CD4-positive, alpha-beta T cell treated with Interleukin-12 subunit alpha and Interleukin-12 subunit beta, for 1 hour (primary cell): ENCODE measurements around the gene SPARCL1.
"Not testable (repeated sequence)": the region's sequence is repeated elsewhere in the genome, so short reads cannot be mapped to it uniquely, and the experiment has no call there.

Source experiments
- DNase-seq: peaks from one replicate; pipeline ENCODE4 v3.0.0-alpha.2; 2020

SPARCL1 gene

GRCh38 chr4:87499403-87500091, 29.6 kb downstream of the SPARCL1 start:
- DNase-seq, result no peak

- DNase-seq, result no peak
Observed at GRCh38 chr4:87498446-87498900, 30.7 kb downstream of the SPARCL1 start.

- no peak for DNase-seq
Observed at GRCh38 chr4:87497578-87497977, 31.6 kb downstream of the SPARCL1 start.

- peak; percentile 5 for DNase-seq
Observed at GRCh38 chr4:87497159-87497558, 32.0 kb downstream of the SPARCL1 start.

DNA sequence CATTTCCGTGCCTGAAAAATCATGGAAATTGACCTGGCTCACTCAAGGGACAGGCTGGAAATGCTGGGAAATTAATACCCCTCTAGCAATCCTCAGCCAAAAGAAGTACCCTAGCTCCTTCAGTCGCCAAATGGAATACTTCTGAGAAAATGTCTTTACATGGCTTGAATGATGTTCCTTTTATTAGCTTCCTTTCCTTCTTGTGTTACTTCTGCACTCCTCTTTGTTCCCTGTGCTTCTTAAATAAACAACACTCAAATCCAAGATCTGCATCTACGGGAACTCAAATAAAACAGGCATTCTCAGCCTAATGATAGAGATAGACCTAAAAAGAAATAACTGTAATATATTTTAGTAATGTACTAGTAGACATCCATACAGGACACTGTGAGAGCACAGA, 36.1 kb downstream of the SPARCL1 start:
- no peak for DNase-seq

DNA sequence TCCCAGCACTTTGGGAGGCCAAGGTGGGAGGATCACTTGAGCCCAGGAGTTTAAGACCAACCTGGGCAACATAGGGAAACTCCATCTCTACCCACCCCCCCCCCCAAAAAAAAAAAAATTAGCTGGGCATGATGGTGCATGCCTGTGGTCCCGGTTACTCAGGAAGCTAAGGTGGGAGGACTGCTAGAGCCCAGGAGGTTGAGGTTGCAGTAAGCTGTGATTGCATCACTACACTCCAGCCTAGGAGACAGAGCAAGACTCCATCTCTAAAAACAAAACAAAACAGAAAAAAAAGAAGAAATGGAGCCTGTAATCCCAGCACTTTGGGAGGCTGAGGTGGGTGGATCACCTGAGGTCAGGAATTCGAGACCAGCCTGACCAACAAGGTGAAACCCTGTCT, 37.3 kb downstream of the SPARCL1 start:
- DNase-seq, result not testable (repeated sequence)

DNA sequence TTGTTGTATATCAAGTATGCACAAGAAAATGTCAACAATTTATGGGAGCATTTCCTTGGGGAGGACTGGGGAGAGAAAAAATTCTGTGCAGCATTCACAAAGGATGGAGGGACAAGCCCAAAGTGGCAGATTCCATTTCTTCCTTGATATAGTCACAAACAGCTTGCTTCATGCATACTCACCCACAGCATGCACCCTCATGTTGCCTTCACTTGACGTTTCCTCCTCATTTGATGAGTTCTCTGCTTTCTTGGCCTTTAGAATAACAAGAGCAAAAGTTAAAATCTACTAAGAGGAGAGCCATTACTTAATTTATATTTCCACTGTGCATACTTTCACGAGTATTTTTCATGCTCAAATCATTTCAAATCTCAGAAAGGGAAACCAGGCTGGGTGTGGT, 37.7 kb downstream of the SPARCL1 start:
- no peak for DNase-seq

DNA sequence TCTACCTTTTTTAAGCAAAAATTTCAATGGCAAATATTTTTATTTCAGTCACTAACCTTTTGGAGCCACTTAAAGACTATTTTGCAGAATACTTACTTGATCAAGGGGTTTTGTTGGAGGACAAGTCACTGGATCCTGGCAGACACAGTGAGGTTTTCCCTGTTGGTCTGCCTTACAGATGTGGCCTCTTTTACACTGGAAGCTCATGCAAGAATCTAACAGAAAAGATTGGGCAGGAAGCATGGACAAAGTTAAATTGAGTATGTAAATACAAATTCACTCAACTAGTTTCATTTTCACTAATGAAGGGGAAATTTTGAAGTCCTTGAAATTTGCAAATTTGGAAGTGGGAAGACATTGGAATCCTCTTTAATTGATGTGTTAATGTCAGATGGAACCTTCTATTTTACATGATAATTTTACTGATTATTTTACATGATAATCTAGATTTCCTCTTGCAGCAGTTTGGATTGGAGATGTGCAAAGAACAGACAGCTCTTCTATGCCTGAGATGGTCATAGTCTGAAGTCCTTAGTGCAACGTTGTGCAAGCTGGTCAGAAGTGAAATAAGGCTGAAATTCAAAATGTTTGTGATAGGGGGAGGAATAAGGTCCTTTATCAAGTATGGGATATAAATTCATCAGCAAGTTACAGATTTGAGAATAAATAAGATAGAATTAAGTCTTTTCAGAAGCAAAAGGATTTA, 38.4 kb downstream of the SPARCL1 start:
- no peak for DNase-seq

GRCh38 chr4:87489678-87490077, 39.5 kb downstream of the SPARCL1 start:
- DNase-seq, result no peak

DNA sequence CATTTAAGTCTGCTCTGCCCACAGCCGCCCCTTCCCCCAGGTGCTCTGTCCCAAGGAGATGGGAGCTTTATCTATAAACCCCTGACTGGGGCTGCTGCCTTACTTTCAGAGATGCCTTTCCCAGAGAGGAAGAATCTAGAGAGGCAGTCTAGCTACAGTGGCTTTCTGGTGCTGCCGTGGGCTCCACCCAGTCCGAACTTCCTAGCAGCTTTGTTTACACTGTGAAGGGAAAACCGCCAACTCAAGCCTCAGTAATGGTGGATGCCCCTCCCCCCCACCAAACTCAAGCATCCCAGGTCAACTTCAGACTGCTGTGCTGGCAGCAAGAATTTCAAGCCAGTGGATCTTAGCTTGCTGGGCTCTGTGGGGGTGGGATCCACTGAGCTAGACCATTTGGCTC, 40.5 kb downstream of the SPARCL1 start:
- DNase-seq, result not testable (repeated sequence)

- not testable (repeated sequence) for DNase-seq
Observed at GRCh38 chr4:87483247-87483646, 45.9 kb downstream of the SPARCL1 start.

DNA sequence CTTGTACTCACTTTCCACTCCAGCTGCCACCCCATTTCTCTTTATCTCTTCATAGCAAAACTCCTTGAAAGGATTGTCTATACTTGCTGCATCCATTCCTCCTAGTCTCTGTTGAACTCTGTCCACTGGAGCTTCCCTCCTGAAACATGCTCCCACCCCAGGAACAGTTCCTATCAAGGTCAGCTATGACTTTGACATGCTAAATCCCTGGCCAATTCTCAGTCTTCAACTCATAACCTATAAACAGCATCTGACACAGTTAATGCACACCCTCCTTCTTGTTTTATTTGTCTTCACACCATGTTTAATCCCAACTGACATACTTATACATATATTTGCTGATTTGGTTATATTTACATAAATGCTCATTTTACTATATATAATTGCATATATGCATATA, 47.8 kb downstream of the SPARCL1 start:
- no peak for DNase-seq

DNA sequence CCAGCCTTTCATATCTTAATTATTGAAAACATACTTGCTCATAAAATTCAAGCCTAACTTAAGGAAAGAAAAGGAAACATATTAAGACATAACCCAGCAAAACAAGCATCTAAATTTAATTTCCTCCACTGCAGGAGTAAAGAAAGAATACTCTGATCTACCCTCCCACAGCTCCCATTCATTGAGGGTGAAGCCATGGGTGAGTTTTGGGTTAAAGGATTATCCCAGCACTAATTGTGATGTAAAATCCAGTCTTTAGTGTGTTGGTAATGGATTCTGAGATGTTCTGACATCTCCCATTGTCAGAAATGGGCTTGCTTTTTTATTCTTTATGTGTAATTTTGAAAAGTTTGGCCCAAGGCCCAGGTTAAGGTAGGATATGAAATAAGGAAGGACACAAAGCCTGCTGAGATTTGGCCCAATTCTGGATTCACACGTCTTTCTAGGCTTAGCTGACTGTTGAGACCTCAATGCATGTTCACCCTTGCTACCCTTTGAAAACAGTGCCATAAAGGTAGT, 50.4 kb downstream of the SPARCL1 start:
- DNase-seq, result no peak

DNA sequence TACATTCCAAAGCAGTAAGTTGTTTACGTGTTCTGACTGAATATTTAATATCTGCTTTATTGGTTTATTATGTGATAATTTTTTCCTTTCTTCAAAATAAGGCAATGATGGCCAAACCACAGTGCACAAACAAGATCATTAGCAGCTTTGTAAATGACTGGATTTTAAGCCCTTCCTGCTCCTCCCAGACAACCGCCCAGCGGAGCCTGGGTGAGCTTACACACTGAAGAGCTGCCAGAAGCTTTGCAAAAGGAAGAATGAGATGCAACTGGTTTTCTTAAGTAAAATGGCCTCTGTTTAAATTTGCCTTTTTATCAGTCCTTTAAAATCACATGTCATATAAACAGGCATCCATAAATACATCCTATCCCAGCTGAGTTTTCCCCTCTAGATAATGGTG, 52.2 kb downstream of the SPARCL1 start:
- no peak for DNase-seq

DNA sequence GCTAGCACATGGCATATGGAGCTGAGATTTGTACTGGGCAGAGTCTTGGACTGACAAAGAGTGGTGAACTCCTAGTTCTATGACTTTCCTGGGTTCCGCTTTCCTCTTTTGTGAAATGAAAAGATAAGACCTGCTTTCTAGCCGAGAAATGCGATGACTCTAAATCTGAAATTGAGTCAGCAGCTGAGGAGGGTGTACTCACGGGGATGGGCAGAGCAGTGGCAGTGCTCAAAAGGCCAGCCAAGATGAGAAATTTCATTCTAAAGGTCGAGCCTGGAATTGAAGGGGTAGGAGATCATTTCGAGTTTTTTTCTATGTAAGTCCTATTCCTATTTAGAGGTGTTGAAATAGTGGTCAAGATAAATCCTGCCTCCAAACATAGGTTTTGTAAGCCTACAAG, 59.8 kb downstream of the SPARCL1 start:
- no peak for DNase-seq

DNA sequence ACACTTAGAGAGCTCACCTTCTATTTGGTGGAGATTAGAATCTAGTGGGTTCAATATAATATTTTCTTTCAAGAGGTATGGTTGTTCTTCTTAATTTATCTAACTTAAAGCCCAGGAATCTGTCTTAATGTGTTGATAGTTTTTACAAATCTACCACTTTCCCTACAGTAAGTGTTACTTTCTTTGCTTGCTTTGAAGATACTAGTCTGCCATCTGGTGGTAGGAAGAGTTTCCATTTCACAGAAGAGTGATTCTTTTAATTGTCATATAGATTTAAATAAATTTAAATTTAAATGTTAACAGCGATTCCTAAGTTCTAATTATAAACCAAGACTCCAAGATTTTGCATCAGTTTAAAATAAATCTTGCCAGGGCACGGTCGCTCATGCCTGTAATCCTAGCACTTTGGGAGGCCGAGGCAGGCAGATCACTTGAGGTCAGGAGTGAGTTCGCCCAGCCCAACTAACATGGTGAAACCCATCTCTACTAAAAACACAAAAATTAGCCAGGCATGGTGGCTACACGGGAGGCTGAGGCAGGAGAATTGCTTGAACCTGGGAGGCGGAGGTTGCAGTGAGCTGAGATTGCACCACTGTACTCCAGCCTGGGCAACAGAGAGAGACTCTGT, 63.3 kb downstream of the SPARCL1 start:
- peak; percentile 57 for DNase-seq

GRCh38 chr4:87462102-87462501, 67.1 kb downstream of the SPARCL1 start:
- no peak for DNase-seq

GRCh38 chr4:87461281-87461700, 67.9 kb downstream of the SPARCL1 start:
- no peak for DNase-seq

GRCh38 chr4:87458913-87459312, 70.3 kb downstream of the SPARCL1 start:
- DNase-seq, result no peak

- no peak for DNase-seq
Observed at GRCh38 chr4:87451537-87451936, 77.6 kb downstream of the SPARCL1 start.

- DNase-seq, result not testable (repeated sequence)
Observed at GRCh38 chr4:87446375-87446774, 82.8 kb downstream of the SPARCL1 start.

DNA sequence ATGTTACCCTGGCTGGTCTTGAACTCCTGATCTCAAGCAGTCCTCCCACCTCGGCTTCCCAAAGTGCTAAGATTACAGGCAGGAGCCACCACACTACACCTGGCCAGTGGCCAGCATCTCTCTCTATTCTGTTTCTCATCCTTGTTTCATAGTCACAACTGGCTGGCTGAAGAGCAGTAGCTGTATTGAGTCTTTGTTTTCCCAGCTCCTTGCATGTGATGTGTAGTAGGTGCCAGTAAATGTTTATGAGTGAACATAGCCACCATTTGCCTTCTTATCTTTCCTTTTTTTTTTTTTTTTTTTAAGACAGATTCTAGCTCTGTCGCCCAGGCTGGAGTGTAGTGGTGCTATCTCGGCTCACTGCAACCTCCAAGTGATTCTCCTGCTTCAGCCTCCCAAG, 83.2 kb downstream of the SPARCL1 start:
- no peak for DNase-seq

DNA sequence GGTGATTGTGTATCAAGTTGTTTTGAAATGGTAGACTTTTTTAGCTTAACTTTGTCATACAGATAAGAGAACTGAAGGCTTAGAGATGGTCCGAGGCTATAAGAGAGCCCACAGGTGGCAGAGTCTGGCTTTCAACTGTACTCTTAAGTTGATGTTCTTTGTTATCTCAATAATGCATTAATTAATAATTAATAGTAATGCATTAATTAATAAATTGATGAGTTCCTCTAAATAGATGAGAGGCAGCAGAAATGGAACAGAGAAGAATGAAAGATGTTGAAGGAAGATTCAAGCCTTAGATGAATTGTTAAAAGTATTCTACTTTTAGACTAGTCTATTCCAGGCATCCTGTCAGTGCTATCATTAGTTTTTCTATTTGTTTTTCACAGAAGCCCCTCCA, 84.4 kb downstream of the SPARCL1 start:
- DNase-seq, result no peak

GRCh38 chr4:87442889-87443288, 86.3 kb downstream of the SPARCL1 start:
- DNase-seq, result no peak
